ACC112 (cell line): ENCODE measurements around the gene MUC4.
"Not testable (repeated sequence)": the region's sequence is repeated elsewhere in the genome, so short reads cannot be mapped to it uniquely, and the experiment has no call there.

Experiments
- H2AFZ ChIP-seq: fragments of 200-600 bp; sonication (generic); one replicate; pipeline ENCODE4 v1.6.0; 2017; ENCODE audit warnings: antibody characterized with exemption, low read length; ENCODE audit not compliant: unreplicated experiment
- H3K27ac ChIP-seq: fragments of 200-600 bp; sonication (generic); 2 replicates; pipeline ENCODE4 v1.5.1; 2014; ENCODE audit warnings: low read depth, mild to moderate bottlenecking, antibody characterized with exemption, low read length, moderate library complexity
- H3K27me3 ChIP-seq: fragments of 200-600 bp; sonication (generic); 2 replicates; pipeline ENCODE4 v1.6.1; 2014; ENCODE audit warnings: mild to moderate bottlenecking, antibody characterized with exemption, low read length, moderate library complexity, mixed read lengths; ENCODE audit not compliant: insufficient read depth
- H3K36me3 ChIP-seq: fragments of 200-600 bp; sonication (generic); 2 replicates; pipeline ENCODE4 v1.6.1; 2016; ENCODE audit warnings: mild to moderate bottlenecking, antibody characterized with exemption, low read length, moderate library complexity, mixed read lengths; ENCODE audit not compliant: insufficient read depth
- H3K4me1 ChIP-seq: fragments of 200-600 bp; sonication (generic); one replicate; pipeline ENCODE4 v1.6.1; 2016; ENCODE audit warnings: low read length, mixed read lengths; ENCODE audit not compliant: insufficient read depth, unreplicated experiment, control insufficient read depth
- H3K4me3 ChIP-seq: fragments of 200-600 bp; sonication (generic); 2 replicates; pipeline ENCODE4 v1.5.1; 2014; ENCODE audit warnings: mild to moderate bottlenecking, low read depth, low read length
- H3K79me2 ChIP-seq: fragments of 200-600 bp; sonication (generic); one replicate; pipeline ENCODE4 v1.6.0; 2016; ENCODE audit warnings: low read length; ENCODE audit not compliant: control insufficient read depth, unreplicated experiment, insufficient read depth

MUC4 gene

GRCh38 chr3:195736866-195737490 is 74.8 kb downstream of the MUC4 start:
- Histone ChIP-seq H2AFZ (no peak overlapping the region), H3K4me1 (no peaks in the 10 kb centered on the region), H3K36me3 (no peaks in the 10 kb centered on the region), H3K4me3 (no peak overlapping the region), H3K27me3 (peaks cover 56% of the 10 kb centered on the region), H3K79me2 (no peaks in the 10 kb centered on the region), H3K27ac (no peak overlapping the region)

GRCh38 chr3:195735036-195735695 is 76.6 kb downstream of the MUC4 start:
- H3K4me1 ChIP-seq, result no peaks in the 10 kb centered on the region
- no peaks in the 10 kb centered on the region for H3K79me2 ChIP-seq
- H2AFZ ChIP-seq, result no peak overlapping the region
- peaks cover 47% of the 10 kb centered on the region for H3K27me3 ChIP-seq
- H3K27ac ChIP-seq, result no peak overlapping the region
- no peak overlapping the region for H3K4me3 ChIP-seq
- no peaks in the 10 kb centered on the region for H3K36me3 ChIP-seq

GRCh38 chr3:195732940-195733339 is 78.8 kb downstream of the MUC4 start:
- no peak overlapping the region for H3K4me3 ChIP-seq
- H3K27me3 ChIP-seq, result peaks cover 30% of the 10 kb centered on the region
- H3K79me2 ChIP-seq, result no peaks in the 10 kb centered on the region
- no peaks in the 10 kb centered on the region for H3K4me1 ChIP-seq
- H3K27ac ChIP-seq, result no peak overlapping the region
- H3K36me3 ChIP-seq, result no peaks in the 10 kb centered on the region
- H2AFZ ChIP-seq, result no peak overlapping the region

GRCh38 chr3:195731356-195731905 is 80.3 kb downstream of the MUC4 start:
- Histone ChIP-seq H3K4me1 (no peaks in the 10 kb centered on the region), H3K79me2 (no peaks in the 10 kb centered on the region), H3K36me3 (no peaks in the 10 kb centered on the region), H3K27ac (no peak overlapping the region), H2AFZ (no peak overlapping the region), H3K4me3 (no peak overlapping the region), H3K27me3 (peaks cover 24% of the 10 kb centered on the region)

- Histone ChIP-seq H3K79me2 (no peaks in the 10 kb centered on the region), H3K4me3 (no peak overlapping the region), H3K27me3 (peaks cover 6% of the 10 kb centered on the region), H3K36me3 (no peaks in the 10 kb centered on the region), H3K4me1 (no peaks in the 10 kb centered on the region), H2AFZ (no peak overlapping the region), H3K27ac (no peak overlapping the region)
These were observed 82.1 kb downstream of the MUC4 start for GRCh38 chr3:195729476-195730251.

- not testable (repeated sequence) for H2AFZ ChIP-seq, H3K79me2 ChIP-seq, H3K4me3 ChIP-seq, H3K27me3 ChIP-seq, H3K4me1 ChIP-seq, H3K27ac ChIP-seq, H3K36me3 ChIP-seq
These were observed 82.9 kb downstream of the MUC4 start for GRCh38 chr3:195728789-195729188.

- no peak overlapping the region for H2AFZ ChIP-seq
- no peaks in the 10 kb centered on the region for H3K79me2 ChIP-seq
- no peaks in the 10 kb centered on the region for H3K36me3 ChIP-seq
- H3K27ac ChIP-seq, result no peak overlapping the region
- no peaks in the 10 kb centered on the region for H3K4me1 ChIP-seq
- no peak overlapping the region for H3K4me3 ChIP-seq
- H3K27me3 ChIP-seq, result peaks cover 6% of the 10 kb centered on the region
These were observed 84.0 kb downstream of the MUC4 start for GRCh38 chr3:195727606-195728195.

- H3K27ac ChIP-seq, H3K79me2 ChIP-seq, H3K36me3 ChIP-seq, H3K4me1 ChIP-seq, H3K27me3 ChIP-seq, H2AFZ ChIP-seq, H3K4me3 ChIP-seq: not testable (repeated sequence)
These were observed 85.6 kb downstream of the MUC4 start for GRCh38 chr3:195725916-195726740.

- not testable (repeated sequence) for H3K27ac ChIP-seq, H3K4me1 ChIP-seq, H2AFZ ChIP-seq, H3K4me3 ChIP-seq, H3K36me3 ChIP-seq, H3K79me2 ChIP-seq
- peaks cover 19% of the 10 kb centered on the region for H3K27me3 ChIP-seq
These were observed 87.4 kb downstream of the MUC4 start for GRCh38 chr3:195724363-195724762.

- not testable (repeated sequence) for H3K4me1 ChIP-seq, H3K27ac ChIP-seq, H3K79me2 ChIP-seq, H3K4me3 ChIP-seq, H3K36me3 ChIP-seq, H2AFZ ChIP-seq
- peaks cover 32% of the 10 kb centered on the region for H3K27me3 ChIP-seq
These were observed 88.8 kb downstream of the MUC4 start for GRCh38 chr3:195722996-195723345.
